Brain microvascular endothelial cell (primary cell): Measurements from ENCODE around the gene TMEM131.

ENCODE experiments used
- DNase-seq: peaks from one replicate; pipeline ENCODE4 v3.0.0-alpha.2; 2020
- H3K27ac ChIP-seq: fragments of 250-450 bp; sonication (Bioruptor Pico); 2 replicates; pipeline ENCODE4 v1.5.1; 2020; ENCODE audit warnings: mild to moderate bottlenecking, moderate library complexity
- H3K27me3 ChIP-seq: fragments of 250-450 bp; sonication (Bioruptor Pico); replicated peaks from 2 replicates; pipeline ENCODE4 v1.5.1; 2020; ENCODE audit warnings: mild to moderate bottlenecking
- H3K36me3 ChIP-seq: fragments of 250-450 bp; sonication (Bioruptor Pico); replicated peaks from 2 replicates; pipeline ENCODE4 v1.5.1; 2020; ENCODE audit warnings: mild to moderate bottlenecking
- H3K4me3 ChIP-seq: 2 replicates; pipeline ENCODE4 v1.5.1; 2011; ENCODE audit warnings: low read depth, mild to moderate bottlenecking, control low read depth, low read length, moderate library complexity
- CTCF ChIP-seq: IDR thresholded peaks from 2 replicates; pipeline ENCODE4 v1.5.1; 2011; ENCODE audit warnings: low read depth, mild to moderate bottlenecking, moderate library complexity, low read length, control low read depth, inconsistent platforms; ENCODE audit errors: missing control alignments
- in situ Hi-C: cut with HindIII; loops from 2 replicates; pipeline ENCODE4 v1.10.0; 2017; ENCODE audit warnings: low sequenced_read_pairs, low pct_ligation_motif_present

Gene TMEM131

GRCh38 chr2:97720746-97721145 lies 275.0 kb downstream of the TMEM131 start:
- H3K36me3 ChIP-seq: no peaks in the 10 kb centered on the region
- in situ Hi-C loops: no loop called here
- H3K27ac ChIP-seq: no peak overlapping the region
- H3K4me3 ChIP-seq: no peak overlapping the region
- no peak for DNase-seq
- no peak for TF ChIP-seq CTCF
- H3K27me3 ChIP-seq: no peaks in the 10 kb centered on the region

- DNase-seq: no peak
- TF ChIP-seq CTCF: no peak
- in situ Hi-C loops: no loop called here
- Histone ChIP-seq H3K36me3 (no peaks in the 10 kb centered on the region), H3K27me3 (no peaks in the 10 kb centered on the region), H3K4me3 (no peak overlapping the region), H3K27ac (no peak overlapping the region)
These were observed 276.2 kb downstream of the TMEM131 start for GRCh38 chr2:97719362-97720155.

- H3K36me3 ChIP-seq: no peaks in the 10 kb centered on the region
- in situ Hi-C loops: no loop called here
- no peak overlapping the region for H3K4me3 ChIP-seq
- no peak for TF ChIP-seq CTCF
- no peak for DNase-seq
- no peaks in the 10 kb centered on the region for H3K27me3 ChIP-seq
- H3K27ac ChIP-seq: no peak overlapping the region
These were observed 276.8 kb downstream of the TMEM131 start for GRCh38 chr2:97718942-97719341.

GRCh38 chr2:97718051-97718882 lies 277.5 kb downstream of the TMEM131 start:
- no peak for TF ChIP-seq CTCF
- no peaks in the 10 kb centered on the region for H3K27me3 ChIP-seq
- H3K36me3 ChIP-seq: no peaks in the 10 kb centered on the region
- no peak overlapping the region for H3K4me3 ChIP-seq
- no peak overlapping the region for H3K27ac ChIP-seq
- no peak for DNase-seq
- in situ Hi-C loops: no loop called here

- no peak overlapping the region for H3K4me3 ChIP-seq
- no peak for DNase-seq
- no peaks in the 10 kb centered on the region for H3K36me3 ChIP-seq
- no peaks in the 10 kb centered on the region for H3K27me3 ChIP-seq
- TF ChIP-seq CTCF: no peak
- no peak overlapping the region for H3K27ac ChIP-seq
- in situ Hi-C loops: no loop called here
These were observed 278.1 kb downstream of the TMEM131 start for GRCh38 chr2:97717613-97717995.
